HG02884 (cell line): Measurements from ENCODE around the gene MLLT6.

ENCODE experiments used
- ATAC-seq: cut with Tn5 transposase; IDR thresholded peaks from one replicate; pipeline ENCODE4 v1.9.1; 2021; ENCODE audit warnings: mild to moderate bottlenecking, moderate library complexity; ENCODE audit not compliant: unreplicated experiment

The MLLT6 gene

DNA sequence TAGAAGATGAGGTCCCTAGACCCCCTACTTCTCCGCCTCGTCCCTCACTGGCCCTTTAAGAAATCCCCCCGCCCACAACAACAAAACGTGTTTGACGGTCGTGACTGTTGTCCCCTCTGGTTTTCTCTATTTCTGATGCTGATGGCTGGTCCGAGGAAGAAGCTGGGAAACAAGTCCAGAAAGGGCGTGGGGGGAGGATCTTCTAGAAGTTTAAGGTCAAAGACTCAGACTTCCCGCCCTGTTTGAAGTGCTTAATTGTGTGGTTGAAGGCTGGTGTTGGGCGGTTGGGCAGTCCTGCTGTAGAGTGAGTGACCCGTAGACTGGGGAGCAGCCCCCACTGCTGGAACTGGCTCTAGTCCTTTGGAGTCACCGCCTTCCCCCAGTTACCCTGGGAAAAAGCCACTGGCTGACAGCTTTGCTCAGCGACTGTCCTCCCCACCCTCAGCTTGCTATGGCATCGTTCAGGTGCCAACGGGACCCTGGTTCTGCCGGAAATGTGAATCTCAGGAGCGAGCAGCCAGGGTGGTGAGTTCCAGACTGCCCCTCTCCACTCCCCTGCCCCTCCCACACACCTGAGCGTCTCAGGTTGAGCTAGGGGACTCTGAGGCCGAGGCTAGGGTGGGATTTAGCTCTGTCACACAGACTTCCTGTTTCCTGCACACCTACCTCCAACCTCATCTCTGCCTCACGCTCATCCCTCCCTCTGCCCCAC, 1.6 kb downstream of the MLLT6 start:
- ATAC-seq = no peak

DNA sequence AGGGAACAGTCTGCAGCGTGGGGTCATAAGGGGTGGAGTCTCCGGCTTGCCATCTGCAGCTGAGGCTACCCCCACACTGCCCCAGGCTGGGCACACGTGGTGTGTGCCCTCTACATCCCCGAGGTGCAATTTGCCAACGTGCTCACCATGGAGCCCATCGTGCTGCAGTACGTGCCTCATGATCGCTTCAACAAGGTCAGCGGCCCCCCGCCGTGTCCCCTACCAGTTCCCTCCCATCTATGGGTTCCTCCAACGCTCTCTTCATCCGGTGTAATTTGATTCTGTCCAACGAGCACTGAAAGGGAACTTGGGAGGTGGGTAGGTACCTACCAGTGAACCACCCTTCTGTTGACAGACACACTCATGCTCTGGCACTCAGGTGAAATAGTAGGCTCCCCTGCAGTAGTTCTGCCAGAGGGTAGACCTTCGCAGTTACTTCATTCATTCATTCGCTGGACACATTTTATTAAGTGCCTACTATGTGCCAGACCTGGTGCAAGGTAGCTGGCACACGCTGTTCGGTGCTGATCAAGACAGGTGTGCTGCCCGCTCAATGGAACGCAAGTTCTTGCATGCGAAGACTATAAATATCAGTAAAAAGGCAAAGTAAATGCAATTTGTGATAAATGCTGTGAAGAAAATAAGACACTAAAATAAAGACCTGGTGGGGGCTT, 2.7 kb downstream of the MLLT6 start:
- ATAC-seq = no peak

DNA sequence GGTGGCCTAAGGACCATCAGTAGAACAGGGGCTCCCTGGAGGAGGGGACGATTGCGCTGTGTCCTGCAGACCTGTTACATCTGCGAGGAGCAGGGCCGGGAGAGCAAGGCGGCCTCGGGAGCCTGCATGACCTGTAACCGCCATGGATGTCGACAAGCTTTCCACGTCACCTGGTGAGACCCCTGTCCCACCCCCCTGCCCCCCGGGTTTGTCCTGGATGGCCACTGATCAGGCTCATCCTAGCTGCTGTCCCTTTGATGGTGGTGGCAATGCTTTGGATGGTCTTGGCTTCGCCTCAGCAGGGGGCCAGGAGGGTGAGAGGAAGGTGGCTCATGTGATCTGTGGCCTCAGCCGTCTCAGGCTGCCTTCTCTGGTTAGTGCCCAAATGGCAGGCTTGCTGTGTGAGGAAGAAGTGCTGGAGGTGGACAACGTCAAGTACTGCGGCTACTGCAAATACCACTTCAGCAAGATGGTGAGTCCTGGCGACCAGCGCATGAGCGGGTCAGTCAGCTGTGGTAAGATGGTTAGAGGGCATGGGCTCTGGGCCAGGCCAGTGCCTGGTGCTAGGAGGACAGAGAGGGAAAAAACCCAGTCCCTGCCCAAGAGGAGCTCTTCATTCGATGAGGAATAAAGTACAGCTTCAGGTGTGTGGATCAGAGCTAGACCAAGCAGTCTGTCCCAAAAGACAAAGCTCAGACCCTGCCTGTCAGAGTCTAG, 4.2 kb downstream of the MLLT6 start:
- ATAC-seq = no peak

DNA sequence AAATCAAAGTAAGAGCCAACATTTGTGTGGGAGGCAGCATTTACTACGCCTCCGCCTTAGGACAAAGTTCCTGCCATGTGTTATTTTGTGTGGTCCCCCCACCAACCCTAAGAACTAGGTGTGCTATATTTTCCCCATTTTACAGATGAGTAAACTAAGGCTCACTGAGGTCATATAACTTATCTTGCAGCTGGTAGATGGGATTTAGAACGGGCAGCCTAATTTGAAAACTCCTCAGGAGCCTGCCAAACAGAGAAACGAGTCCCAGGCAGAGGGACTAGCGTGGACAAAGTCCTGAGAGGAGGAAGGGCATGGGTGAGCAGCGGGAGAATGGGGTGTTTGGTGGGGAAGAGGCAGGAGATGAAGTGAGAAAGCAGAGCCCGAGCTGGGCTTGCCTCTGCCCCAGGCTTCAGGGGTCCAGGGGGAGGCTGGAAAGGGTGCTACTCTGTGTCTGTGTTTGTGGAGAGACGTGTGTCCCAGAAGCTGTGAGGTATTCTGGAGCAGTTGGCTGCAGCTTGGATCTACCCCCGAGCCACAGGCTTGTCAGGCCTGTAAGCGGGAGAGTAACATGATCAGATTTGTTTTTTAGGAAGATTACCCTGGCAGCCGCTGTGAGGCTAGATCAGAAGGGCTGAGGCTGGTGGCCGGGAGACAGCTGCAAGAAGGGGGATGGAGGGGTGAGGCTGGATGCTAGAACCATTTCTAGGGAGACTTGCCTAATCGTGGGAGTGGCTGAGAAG, 5.0 kb downstream of the MLLT6 start:
- ATAC-seq = no peak

DNA sequence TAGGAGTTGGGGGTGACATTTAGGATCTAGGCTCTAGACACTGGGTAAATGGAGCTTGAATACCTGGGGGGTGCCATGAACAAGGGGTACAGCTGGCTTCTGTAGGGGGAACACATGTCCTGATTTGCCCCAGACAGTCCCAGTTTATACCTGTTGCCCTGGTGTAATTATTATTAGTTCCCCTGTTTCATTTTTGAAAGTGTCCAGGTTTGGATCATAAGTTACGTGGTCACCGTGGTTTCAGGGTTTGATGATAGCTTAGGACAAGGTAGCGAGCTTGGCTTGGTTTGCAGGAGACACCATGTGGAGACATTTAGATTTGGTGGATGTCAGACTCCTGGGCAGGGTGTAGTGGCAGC, 5.5 kb downstream of the MLLT6 start:
- no peak for ATAC-seq

DNA sequence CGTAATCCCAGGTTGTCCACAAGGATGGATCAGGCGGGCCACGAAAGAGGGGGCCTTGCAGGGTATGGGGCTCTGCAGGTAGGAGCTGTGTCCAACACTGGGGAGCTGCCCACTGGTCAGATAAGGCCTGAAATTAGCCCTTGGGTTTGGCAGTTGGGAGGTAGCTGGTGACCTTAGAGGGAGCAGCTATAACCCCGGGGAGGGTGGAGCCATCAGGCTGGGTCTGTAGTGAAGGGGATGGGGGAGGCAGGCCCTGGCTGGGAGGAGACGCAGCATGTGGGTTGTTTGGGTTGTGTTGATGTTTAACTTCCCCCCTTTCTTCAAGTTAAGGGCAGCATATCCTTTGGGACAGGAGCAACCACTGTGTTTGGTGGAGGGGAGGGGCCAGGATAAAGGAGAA, 5.9 kb downstream of the MLLT6 start:
- ATAC-seq = no peak

DNA sequence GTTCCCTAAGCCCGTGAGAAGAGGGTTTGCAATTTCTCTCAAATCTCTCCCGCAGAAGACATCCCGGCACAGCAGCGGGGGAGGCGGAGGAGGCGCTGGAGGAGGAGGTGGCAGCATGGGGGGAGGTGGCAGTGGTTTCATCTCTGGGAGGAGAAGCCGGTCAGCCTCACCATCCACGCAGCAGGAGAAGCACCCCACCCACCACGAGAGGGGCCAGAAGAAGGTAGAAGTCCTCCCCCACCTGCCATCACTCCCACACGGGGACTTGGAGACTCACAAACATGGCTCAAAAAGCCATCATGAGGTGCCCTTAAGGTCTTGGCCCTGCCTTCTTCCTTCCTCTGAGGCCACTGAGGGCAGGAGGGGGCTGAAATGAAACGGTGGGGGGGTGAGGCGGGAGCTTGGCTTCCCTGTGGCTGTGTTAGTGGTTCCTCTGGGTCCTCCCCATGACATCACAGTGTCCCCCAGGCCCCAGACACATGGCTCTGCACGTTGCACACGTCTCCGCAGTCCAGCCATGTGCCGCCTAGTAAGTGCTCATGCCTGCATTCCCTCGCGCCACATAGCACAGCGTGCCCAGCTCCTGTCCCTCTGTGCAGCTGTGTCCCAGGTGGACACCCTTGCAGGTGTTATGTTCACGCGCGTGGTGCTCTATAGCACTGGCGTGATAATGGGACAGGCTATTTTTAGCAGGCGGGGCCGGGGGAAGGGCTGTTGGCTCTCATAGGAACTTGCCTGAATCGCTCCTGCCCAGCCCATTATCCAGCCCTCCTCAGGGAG, 6.9 kb downstream of the MLLT6 start:
- ATAC-seq = no peak

DNA sequence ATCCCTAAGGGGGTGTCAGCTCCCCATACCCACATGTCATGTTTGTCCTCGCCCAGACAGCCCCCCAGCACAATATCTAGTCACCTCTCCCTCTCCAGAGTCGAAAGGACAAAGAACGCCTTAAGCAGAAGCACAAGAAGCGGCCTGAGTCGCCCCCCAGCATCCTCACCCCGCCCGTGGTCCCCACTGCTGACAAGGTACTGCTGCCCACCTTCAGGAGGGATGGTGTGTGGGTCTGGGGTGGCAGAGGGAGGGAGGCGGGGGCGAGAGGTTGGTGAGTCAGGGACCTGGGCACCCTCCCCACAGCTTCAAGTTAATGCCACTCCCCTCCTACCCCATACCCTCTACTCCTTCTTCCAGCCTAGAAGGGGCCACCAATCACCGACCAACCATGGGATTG, 7.5 kb downstream of the MLLT6 start:
- no peak for ATAC-seq

DNA sequence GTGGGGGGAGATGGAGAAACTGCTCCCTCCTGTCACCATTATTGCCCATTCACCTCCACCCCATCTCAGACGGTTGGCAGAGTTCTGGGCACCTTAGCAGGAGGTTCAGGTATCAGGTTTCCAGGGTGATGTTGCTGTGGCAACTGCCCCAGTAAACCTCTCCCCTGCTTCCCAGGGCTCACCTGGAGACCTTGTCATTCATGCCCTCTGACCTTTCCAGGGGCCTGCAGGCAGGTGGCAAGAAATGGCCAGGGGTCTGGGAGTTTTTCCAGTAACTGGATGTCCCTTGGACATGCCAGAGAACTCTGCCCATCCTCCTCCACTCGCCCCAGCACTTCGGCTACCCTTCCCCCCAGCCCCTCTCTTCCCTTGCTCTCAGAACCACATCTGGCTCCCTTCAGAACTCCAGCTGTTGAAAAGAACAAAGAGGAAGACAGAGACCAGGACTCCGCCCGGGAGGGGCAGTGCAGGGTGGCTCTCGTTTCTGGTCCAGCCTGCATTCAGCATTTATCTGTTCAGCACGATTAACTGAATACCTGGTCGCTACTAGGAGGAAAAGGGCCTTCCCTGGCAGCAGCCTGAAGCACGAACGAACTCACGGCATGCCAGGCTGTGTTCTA, 8.5 kb downstream of the MLLT6 start:
- ATAC-seq = no peak

DNA sequence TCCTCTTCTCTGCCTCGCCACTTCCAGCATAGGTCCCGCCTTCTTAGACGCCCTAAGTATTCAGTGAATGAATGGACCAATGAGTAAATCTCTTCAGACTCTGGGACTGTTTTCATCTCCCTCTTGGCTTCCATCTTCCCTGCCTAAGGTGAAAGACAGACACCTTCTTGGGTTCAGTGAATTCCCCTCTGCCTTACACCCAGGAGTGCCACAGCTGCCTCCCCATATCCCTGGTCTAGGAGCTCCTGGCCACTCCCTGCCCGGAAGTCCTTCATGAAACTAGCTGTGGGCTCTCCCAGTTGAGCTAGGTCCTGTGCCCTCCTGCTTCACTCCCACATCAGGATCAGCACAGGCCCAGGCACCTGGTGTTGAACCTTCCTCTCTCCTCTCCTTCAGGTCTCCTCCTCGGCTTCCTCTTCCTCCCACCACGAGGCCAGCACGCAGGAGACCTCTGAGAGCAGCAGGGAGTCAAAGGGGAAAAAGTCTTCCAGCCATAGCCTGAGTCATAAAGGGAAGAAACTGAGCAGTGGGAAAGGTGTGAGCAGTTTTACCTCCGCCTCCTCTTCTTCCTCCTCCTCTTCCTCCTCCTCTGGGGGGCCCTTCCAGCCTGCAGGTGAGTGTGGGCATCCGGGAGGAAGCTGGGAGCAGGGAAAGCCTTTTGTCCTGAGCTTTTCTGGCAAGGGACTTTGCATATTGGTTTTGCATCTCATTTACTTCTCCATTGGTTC, 10.3 kb downstream of the MLLT6 start:
- no peak for ATAC-seq

DNA sequence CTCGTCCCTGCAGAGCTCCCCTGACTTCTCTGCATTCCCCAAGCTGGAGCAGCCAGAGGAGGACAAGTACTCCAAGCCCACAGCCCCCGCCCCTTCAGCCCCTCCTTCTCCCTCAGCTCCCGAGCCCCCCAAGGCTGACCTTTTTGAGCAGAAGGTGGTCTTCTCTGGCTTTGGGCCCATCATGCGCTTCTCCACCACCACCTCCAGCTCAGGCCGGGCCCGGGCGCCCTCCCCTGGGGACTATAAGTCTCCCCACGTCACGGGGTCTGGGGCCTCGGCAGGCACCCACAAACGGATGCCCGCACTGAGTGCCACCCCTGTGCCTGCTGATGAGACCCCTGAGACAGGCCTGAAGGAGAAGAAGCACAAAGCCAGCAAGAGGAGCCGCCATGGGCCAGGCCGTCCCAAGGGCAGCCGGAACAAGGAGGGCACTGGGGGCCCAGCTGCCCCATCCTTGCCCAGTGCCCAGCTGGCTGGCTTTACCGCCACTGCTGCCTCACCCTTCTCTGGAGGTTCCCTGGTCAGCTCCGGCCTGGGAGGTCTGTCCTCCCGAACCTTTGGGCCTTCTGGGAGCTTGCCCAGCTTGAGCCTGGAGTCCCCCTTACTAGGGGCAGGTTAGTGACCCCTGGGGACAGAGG, 11.4 kb downstream of the MLLT6 start:
- no peak for ATAC-seq

DNA sequence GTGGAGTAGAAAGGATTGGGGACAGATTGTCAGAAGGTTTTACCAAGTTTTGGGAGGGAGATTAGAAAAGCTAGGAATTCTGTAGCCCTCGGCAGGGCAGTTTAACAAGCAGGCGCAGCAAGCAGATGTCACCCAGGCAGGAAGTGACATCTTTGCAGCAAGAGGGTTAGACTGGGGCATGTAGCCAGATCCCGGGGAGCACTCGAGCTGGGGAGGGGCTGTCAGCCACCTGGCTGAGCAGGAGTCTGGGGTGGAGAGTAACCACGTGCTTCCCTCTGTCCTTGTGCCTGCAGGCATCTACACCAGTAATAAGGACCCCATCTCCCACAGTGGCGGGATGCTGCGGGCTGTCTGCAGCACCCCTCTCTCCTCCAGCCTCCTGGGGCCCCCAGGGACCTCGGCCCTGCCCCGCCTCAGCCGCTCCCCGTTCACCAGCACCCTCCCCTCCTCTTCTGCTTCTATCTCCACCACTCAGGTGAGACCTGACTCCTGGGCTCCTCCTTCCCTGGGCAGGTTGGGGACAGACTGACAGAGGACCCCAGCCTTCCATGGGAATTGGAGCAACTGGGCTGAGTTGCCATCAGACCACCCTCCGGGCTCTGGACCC, 12.2 kb downstream of the MLLT6 start:
- ATAC-seq = no peak

DNA sequence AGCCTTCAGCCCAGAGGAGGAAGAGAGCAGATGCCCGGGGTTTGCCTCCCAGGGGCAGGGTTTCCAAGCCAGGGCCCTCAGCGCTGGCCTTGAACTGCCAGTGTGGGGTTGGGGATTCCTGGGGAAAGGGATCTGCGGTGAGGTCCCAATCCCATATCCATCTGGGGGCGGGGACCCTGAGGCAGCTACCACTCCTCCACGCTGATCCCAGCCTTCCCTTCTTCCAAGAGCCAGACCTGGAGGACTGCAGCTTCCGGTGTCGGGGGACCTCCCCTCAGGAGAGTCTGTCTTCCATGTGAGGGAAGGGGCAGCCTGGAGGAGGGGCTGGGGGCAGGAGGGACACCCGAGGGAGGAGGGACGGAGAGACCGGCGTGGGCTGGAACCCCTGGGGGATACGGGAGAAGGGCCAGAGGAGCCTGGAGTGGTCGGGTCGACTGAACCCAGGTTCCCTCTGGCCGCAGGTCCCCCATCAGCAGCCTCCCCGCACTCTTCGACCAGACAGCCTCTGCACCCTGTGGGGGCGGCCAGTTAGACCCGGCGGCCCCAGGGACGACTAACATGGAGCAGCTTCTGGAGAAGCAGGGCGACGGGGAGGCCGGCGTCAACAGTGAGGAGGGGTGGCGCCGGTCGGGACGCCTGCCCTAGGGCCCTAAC, 14.3 kb downstream of the MLLT6 start:
- no peak for ATAC-seq

DNA sequence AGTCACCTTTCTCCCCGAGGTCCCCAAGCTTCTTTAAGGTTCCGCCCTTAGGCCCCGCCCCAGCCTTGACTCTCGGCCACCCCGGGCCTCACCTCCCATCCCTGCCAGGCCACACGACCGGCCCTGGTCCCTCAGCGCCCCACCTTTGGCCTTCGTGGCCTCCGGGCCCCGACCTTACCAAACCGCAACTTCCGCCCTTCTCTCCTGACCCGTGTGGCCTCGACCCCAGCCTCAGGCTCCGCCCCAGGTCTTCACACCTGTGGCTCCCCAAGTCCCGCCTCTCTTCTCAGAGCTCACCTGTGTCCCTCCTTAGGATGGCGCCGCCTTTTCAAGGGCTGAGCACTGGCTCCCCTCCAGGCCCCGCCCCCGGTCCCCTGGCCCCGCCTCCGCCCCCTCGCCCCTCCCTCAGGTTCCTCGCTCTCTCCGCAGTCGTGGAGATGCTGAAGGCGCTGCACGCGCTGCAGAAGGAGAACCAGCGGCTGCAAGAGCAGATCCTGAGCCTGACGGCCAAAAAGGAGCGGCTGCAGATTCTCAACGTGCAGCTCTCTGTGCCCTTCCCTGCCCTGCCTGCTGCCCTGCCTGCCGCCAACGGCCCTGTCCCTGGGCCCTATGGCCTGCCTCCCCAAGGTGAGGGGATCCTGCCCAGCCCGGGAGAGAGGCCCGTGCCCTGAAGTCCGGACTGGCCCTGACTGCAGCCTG, 15.0 kb downstream of the MLLT6 start:
- no peak for ATAC-seq

DNA sequence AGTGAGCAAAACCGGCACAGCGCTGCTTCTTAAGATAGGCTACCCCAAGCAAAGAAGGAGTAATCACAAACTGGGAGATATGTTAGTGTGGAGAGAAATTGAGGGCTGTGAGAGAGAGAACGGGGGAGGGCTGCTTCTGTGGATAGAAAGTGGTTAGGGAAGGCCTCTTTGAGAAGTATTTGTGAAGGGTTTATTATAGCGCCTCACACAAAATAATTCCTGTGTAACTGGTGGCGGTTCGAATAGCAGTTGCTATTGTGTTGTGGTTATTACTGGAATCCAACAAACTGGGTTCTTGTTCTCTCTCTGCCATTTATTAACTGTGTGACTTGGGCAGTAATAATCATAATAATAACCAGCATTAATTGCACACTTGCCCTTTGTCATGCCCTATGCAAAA, 15.9 kb downstream of the MLLT6 start:
- no peak for ATAC-seq

DNA sequence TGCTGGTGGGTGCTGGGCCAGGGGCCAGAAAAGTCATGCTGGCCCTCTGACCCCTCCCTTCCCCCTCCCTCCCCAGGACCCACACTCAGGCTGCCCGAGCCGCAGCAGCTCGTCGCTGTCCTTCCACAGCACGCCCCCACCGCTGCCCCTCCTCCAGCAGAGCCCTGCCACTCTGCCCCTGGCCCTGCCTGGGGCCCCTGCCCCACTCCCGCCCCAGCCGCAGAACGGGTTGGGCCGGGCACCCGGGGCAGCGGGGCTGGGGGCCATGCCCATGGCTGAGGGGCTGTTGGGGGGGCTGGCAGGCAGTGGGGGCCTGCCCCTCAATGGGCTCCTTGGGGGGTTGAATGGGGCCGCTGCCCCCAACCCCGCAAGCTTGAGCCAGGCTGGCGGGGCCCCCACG, 16.7 kb downstream of the MLLT6 start:
- no peak for ATAC-seq

DNA sequence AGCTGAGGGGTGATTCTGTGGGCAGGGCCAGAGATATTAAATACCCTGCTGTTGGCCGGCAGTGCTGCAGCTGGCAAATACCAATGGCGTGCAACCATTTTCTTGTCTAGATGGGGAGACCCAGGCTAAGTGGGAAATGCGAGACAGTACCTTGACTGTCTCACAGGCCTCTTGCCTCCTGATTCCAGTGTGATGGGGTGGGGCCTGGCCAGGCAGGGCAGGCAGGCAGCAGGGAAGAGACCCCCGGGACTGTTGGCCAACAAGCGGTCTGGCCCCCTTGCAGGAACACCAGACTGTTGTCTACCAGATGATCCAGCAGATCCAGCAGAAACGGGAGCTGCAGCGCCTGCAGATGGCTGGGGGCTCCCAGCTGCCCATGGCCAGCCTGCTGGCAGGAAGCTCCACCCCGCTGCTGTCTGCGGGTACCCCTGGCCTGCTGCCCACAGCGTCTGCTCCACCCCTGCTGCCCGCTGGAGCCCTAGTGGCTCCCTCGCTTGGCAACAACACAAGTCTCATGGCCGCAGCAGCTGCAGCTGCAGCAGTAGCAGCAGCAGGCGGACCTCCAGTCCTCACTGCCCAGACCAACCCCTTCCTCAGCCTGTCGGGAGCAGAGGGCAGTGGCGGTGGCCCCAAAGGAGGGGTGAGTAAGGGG, 19.4 kb downstream of the MLLT6 start:
- ATAC-seq = no peak
